Activated naive CD8-positive, alpha-beta T cell treated with anti-CD3 and anti-CD28 coated beads, Interleukin-2, amount 50 U/mL, for 24 hours (primary cell): Measurements from ENCODE around the gene STRA8.
A peak's percentile ranks its signal among the peaks of the same experiment; 100 is the strongest.
"Not testable (repeated sequence)": the region's sequence is repeated elsewhere in the genome, so short reads cannot be mapped to it uniquely, and the experiment has no call there.

ENCODE experiments used
- ATAC-seq: fragments of 150-1000 bp; cut with Tn5 transposase; one replicate; pipeline ENCODE4 v1.10.0; 2021
- DNase-seq: peaks from one replicate; pipeline ENCODE4 v3.0.0; 2021
- H3K27ac Mint-ChIP-seq: one replicate; pipeline ENCODE4 v1.8.0; 2021; ENCODE audit warnings: mild to moderate bottlenecking, mixed read lengths
- H3K27me3 Mint-ChIP-seq: one replicate; pipeline ENCODE4 v1.8.0; 2021; ENCODE audit warnings: mixed read lengths
- H3K36me3 Mint-ChIP-seq: one replicate; pipeline ENCODE4 v1.8.0; 2021; ENCODE audit warnings: low read depth, mixed read lengths
- H3K4me1 Mint-ChIP-seq: one replicate; pipeline ENCODE4 v1.8.0; 2021; ENCODE audit warnings: mixed read lengths
- H3K4me3 Mint-ChIP-seq: one replicate; pipeline ENCODE4 v1.8.0; 2021; ENCODE audit warnings: mild to moderate bottlenecking, moderate library complexity, mixed read lengths
- H3K9me3 Mint-ChIP-seq: one replicate; pipeline ENCODE4 v1.8.0; 2021; ENCODE audit warnings: mixed read lengths

STRA8 gene

DNA sequence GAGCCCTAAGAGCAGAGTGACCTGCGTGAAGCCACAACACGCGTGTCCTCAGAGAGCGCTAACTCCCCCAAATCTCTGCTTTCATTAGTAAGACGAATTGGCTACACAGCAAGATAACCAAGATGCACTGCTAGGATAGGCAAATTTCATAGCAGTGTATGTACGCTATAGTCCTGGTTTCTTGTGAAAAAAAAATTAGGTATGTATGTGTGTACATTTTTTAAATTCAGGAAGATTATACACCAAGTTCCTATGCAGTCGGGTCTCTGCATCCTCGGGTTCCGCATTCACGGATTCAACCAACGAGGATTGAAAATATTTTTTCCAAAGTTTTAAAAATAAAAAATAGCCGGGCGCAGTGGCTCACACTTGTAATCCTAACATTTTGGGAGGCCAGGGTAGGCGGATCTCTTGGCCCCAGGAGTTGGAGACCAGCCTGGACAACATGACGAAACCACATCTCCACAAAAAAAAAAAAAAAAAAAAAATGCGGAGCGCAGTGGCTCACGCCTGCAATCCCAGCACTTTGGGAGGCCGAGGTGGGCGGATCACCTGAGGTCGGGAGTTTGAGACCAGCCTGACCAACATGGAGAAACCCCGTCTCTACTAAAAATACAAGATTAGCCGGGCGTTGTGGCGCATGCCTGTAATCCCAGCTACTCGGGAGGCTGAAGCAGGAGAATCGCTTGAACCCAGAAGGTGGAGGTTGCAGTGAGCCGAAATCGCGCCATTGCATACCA is 21.5 kb upstream of the STRA8 start:
- not testable (repeated sequence) for H3K36me3 Mint-ChIP-seq, ATAC-seq, H3K27me3 Mint-ChIP-seq, H3K9me3 Mint-ChIP-seq, DNase-seq
- Mint-ChIP-seq H3K27ac (peak overlapping the region; percentile 74), H3K4me3 (peak overlapping the region; percentile 91), H3K4me1 (peaks cover 51% of the 10 kb centered on the region)

DNA sequence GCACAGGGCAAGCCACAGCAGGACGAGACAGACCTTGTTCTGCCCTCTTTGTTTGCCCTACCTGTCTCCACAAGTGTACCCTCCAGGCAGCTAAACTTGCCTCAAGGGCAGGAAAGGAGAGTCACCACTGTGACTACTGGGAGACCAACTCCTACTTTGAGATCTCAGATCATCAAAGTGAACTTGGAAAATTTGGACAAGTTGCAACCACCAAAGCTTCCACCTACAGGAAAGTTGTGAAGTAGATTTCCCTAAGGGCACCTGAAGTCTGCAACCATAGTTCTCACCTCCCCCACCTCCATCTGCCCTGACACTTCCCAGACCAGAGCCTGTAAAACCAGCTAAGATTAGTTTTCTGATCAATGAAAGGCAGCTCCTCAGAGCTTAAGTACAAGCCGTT is 19.8 kb upstream of the STRA8 start:
- no peak for DNase-seq
- peaks cover 34% of the 10 kb centered on the region for H3K4me1 Mint-ChIP-seq
- no peak overlapping the region for H3K27ac Mint-ChIP-seq
- H3K9me3 Mint-ChIP-seq: no peaks in the 10 kb centered on the region
- no peak overlapping the region for H3K4me3 Mint-ChIP-seq
- H3K27me3 Mint-ChIP-seq: peaks cover 2% of the 10 kb centered on the region
- ATAC-seq: no peak
- no peaks in the 10 kb centered on the region for H3K36me3 Mint-ChIP-seq

DNA sequence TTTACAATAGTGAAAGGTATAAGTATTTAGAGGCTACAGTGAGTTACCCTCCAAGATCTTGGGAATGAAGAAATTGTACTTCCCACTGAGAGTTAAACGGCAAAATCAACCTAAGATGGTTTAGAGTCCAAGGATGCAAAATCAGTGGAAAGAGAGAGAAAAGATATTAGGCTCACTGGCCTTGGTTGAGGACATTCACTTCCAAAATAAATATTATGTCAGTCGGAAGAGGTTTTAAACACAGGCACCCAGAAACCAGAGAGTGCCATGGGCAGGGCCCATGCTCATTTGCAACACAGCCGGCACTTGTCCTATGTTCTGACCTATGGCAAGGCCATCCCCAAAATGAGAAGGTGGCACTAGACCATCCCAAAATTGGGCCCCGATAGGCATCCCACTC is 18.5 kb upstream of the STRA8 start:
- no peak overlapping the region for H3K27ac Mint-ChIP-seq
- peaks cover 21% of the 10 kb centered on the region for H3K4me1 Mint-ChIP-seq
- DNase-seq: no peak
- no peak overlapping the region for H3K4me3 Mint-ChIP-seq
- no peaks in the 10 kb centered on the region for H3K36me3 Mint-ChIP-seq
- H3K27me3 Mint-ChIP-seq: peaks cover 2% of the 10 kb centered on the region
- H3K9me3 Mint-ChIP-seq: no peaks in the 10 kb centered on the region
- ATAC-seq: no peak

GRCh38 chr7:135215698-135216097 is 17.9 kb upstream of the STRA8 start:
- Mint-ChIP-seq H3K4me3 (no peak overlapping the region), H3K9me3 (no peaks in the 10 kb centered on the region), H3K4me1 (peaks cover 16% of the 10 kb centered on the region), H3K36me3 (no peaks in the 10 kb centered on the region), H3K27ac (no peak overlapping the region), H3K27me3 (peaks cover 2% of the 10 kb centered on the region)
- ATAC-seq (no peak), DNase-seq (no peak)

DNA sequence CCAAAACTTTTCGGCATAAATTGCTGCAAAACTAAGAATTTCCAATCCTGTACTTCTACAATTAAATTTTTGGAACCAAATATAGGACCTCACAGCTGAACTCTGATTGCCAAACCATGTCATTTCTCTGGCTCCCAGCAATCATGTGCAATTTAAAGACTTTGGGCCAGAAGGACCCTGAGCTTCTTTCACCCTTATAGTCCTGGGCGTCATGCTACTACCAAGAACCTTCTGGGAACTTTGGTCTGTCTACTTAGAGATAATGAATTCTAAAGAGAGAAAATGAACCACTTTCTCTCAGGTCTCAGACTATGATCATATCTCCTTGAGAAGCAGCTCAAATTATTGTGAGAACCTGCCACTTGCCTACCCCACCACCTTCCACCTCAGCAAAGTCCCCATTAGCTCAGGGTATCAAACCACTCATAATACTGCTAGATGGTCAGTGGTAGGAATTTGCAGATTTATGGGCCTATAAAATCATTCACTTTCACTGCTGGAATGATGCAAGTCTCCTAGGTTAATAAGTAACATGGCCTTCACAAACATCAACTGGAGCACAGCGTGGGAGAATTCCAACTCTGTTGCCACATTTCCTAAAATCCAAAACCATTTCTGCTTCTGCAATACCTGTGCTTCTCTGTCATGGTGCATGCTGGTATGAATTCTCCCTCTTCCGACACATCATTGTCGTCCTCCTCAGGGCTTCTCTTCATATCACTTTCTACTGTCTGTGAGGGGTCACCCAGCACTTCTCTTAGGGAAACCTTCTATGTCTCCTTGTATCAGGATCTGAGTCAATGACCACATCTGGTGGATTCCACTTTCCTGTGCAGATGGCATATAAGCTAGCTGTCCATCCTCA is 15.8 kb upstream of the STRA8 start:
- H3K36me3 Mint-ChIP-seq: no peaks in the 10 kb centered on the region
- peaks cover 2% of the 10 kb centered on the region for H3K27me3 Mint-ChIP-seq
- H3K27ac Mint-ChIP-seq: no peak overlapping the region
- peaks cover 10% of the 10 kb centered on the region for H3K4me1 Mint-ChIP-seq
- ATAC-seq: no peak
- no peak overlapping the region for H3K4me3 Mint-ChIP-seq
- no peak for DNase-seq
- H3K9me3 Mint-ChIP-seq: no peaks in the 10 kb centered on the region

DNA sequence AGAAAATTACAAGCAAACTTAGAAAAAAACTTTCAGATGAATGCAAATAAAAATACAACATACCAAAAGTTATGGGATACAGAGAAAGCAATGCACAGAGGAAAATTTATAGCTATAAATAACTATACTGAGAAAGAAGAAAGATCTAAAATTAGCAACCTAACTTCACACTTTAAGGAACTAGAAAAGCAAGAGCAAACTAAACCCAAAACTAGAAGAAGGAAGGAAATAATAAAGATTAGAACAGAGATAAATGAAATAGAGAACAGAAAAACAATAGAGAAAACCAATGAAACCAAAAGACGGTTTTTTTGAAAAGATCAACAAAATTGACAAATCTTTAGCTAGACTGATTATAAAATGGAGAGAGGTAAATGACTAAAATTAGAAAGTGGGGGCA is 9.6 kb upstream of the STRA8 start:
- Mint-ChIP-seq H3K27ac (peak overlapping the region; percentile 25), H3K4me1 (peaks cover 12% of the 10 kb centered on the region), H3K4me3 (no peak overlapping the region), H3K27me3 (peaks cover 1% of the 10 kb centered on the region), H3K36me3 (no peaks in the 10 kb centered on the region), H3K9me3 (peaks cover 12% of the 10 kb centered on the region)
- no peak for DNase-seq
- ATAC-seq: no peak

GRCh38 chr7:135231686-135232085 is 2.0 kb upstream of the STRA8 start:
- Mint-ChIP-seq H3K9me3 (no peaks in the 10 kb centered on the region), H3K27me3 (peaks cover 2% of the 10 kb centered on the region), H3K36me3 (no peaks in the 10 kb centered on the region), H3K4me1 (peaks cover 5% of the 10 kb centered on the region), H3K27ac (no peak overlapping the region), H3K4me3 (no peak overlapping the region)
- ATAC-seq: no peak
- DNase-seq: no peak

DNA sequence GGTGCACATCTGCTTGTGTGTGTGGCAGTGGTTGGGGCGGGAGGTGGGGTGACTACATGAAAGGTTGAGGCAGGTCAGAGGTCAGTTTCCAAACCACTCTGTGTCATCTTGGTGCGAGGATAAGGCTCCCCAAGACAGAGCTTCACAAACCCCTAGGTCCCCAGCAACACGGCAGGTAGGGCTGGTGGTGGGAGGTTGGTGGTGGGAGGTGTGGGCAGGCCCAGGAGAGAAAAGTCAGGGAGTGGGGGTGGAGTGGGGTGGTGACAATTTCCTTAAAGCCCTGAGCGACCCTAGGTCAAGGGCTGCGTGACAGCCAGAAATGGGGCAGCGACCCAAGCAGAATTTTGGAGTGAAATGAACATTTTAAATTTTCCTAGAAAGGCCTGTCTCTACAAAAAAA is 1.6 kb upstream of the STRA8 start:
- Mint-ChIP-seq H3K9me3 (no peaks in the 10 kb centered on the region), H3K36me3 (no peaks in the 10 kb centered on the region), H3K27ac (no peak overlapping the region), H3K27me3 (peaks cover 2% of the 10 kb centered on the region), H3K4me3 (no peak overlapping the region), H3K4me1 (peaks cover 9% of the 10 kb centered on the region)
- ATAC-seq: no peak
- DNase-seq: no peak

- no peaks in the 10 kb centered on the region for H3K36me3 Mint-ChIP-seq
- H3K9me3 Mint-ChIP-seq: no peaks in the 10 kb centered on the region
- DNase-seq (peak; percentile 29), ATAC-seq (no peak)
- peaks cover 10% of the 10 kb centered on the region for H3K4me1 Mint-ChIP-seq
- H3K27ac Mint-ChIP-seq: no peak overlapping the region
- H3K27me3 Mint-ChIP-seq: peaks cover 2% of the 10 kb centered on the region
- H3K4me3 Mint-ChIP-seq: no peak overlapping the region
Measured at GRCh38 chr7:135232720-135233119, 918 bp upstream of the STRA8 start.

DNA sequence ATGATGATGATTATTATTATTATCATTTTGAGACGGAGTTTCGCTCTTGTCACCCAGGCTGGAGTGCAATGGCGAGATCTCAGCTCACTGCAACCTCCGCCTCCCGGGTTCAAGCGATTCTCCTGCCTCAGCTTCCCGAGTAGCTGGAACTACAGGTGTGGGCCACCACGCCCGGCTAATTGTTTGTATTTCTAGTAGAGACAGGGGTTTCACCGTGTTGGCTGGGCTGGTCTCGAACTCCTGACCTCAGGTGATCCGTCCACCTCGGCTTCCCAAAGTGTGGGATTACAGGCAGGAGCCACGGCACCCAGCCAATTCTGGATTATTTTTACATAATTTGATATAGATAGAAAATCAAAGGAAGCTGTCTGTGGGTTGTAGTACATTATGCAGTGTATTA is 457 bp downstream of the STRA8 start:
- H3K27ac Mint-ChIP-seq, H3K27me3 Mint-ChIP-seq, H3K9me3 Mint-ChIP-seq, DNase-seq, H3K4me1 Mint-ChIP-seq, H3K36me3 Mint-ChIP-seq, H3K4me3 Mint-ChIP-seq, ATAC-seq: not testable (repeated sequence)

DNA sequence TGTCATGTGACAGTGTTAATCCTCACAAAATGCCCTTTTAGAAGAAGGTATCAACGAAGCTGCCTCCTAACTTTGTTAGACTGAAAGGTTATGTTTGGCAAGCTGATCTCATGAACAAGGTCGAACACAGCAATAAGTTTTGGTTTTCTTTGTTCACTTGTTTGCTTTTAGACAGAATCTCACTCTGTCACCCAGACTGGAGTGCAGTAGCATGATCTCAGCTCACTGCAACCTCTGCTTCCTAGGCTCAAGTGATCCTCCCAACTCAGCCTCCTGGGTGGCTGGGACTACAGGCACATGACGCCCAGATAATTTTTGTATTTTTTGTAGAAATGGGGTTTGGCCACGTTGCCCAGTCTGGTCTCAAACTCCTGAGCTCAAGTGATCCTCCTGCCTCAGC is 1.1 kb downstream of the STRA8 start:
- Mint-ChIP-seq H3K27ac (no peak overlapping the region), H3K4me1 (peaks cover 10% of the 10 kb centered on the region), H3K4me3 (no peak overlapping the region), H3K27me3 (no peaks in the 10 kb centered on the region), H3K9me3 (no peaks in the 10 kb centered on the region), H3K36me3 (no peaks in the 10 kb centered on the region)
- ATAC-seq (no peak), DNase-seq (no peak)

- no peaks in the 10 kb centered on the region for H3K27me3 Mint-ChIP-seq
- H3K4me1 Mint-ChIP-seq: peaks cover 10% of the 10 kb centered on the region
- H3K27ac Mint-ChIP-seq: no peak overlapping the region
- DNase-seq: no peak
- H3K36me3 Mint-ChIP-seq: no peaks in the 10 kb centered on the region
- no peak overlapping the region for H3K4me3 Mint-ChIP-seq
- H3K9me3 Mint-ChIP-seq: no peaks in the 10 kb centered on the region
- ATAC-seq: no peak
Measured at GRCh38 chr7:135235841-135236240, 2.2 kb downstream of the STRA8 start.

- H3K36me3 Mint-ChIP-seq: no peaks in the 10 kb centered on the region
- no peaks in the 10 kb centered on the region for H3K27me3 Mint-ChIP-seq
- H3K4me1 Mint-ChIP-seq: peaks cover 10% of the 10 kb centered on the region
- H3K27ac Mint-ChIP-seq: no peak overlapping the region
- DNase-seq (no peak), ATAC-seq (peak; percentile 57)
- no peaks in the 10 kb centered on the region for H3K9me3 Mint-ChIP-seq
- no peak overlapping the region for H3K4me3 Mint-ChIP-seq
Measured at GRCh38 chr7:135236727-135237126, 3.1 kb downstream of the STRA8 start.

DNA sequence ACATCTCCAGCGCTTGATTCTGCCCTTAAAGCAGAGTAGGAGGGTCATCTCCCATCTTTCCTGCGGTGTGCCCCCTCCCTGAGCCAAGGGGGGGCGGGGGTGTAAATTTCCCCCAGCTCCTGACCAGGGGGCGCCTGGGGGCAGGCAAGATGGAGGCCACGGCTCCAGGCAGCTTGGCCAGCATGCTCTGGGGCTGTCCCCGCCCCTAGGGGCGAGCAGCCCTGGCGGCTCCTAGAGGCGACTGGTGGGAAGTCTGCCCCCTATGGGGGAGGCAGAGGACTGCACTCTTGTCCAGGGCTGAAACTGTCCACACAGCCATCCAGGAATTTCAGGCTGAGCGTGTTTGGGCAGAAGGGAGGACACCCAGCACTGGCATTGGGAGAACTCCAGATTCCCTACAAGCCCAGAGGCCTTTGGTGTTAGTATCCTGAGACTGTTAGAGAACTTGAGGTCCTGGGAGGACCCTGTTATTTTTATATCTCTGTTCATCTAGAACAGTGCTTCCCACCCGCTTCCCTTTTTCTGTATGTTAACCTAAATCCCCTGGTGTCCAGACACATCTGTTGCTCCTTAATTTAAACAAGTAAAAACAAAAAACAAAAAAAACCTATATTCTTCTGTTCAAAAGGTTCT is 4.6 kb downstream of the STRA8 start:
- Mint-ChIP-seq H3K36me3 (no peaks in the 10 kb centered on the region), H3K4me3 (no peak overlapping the region), H3K4me1 (peaks cover 10% of the 10 kb centered on the region), H3K9me3 (no peaks in the 10 kb centered on the region), H3K27ac (no peak overlapping the region), H3K27me3 (no peaks in the 10 kb centered on the region)
- DNase-seq (peak; percentile 21), ATAC-seq (no peak)

- DNase-seq: no peak
Measured at GRCh38 chr7:135239263-135239662, 5.6 kb downstream of the STRA8 start.

More at GRCh38 chr7:135239263-135239662, 5.6 kb downstream of the STRA8 start:
- Mint-ChIP-seq H3K4me3 (no peak overlapping the region), H3K27ac (no peak overlapping the region), H3K27me3 (no peaks in the 10 kb centered on the region), H3K9me3 (no peaks in the 10 kb centered on the region), H3K4me1 (peaks cover 10% of the 10 kb centered on the region), H3K36me3 (no peaks in the 10 kb centered on the region)
- no peak for ATAC-seq
